Mesenchymal stem cell (in vitro differentiated cells and primary cell): ENCODE results near the gene SLC24A4.

Experiments used
- DNase-seq: peaks from one replicate; pipeline ENCODE4 v3.0.0-alpha.2; 2013
- H2AFZ ChIP-seq: one replicate; pipeline ENCODE4 v1.6.1; 2013; ENCODE audit warnings: low read depth, mild to moderate bottlenecking, control low read depth, inconsistent platforms, low read length, moderate library complexity
- H2AK5ac ChIP-seq: 2 replicates; pipeline ENCODE4 v1.6.1; 2013; ENCODE audit warnings: low read length, moderate library complexity, mild to moderate bottlenecking, inconsistent platforms; ENCODE audit not compliant: severe bottlenecking
- H2BK120ac ChIP-seq: one replicate; pipeline ENCODE4 v1.6.1; 2013; ENCODE audit warnings: low read depth, mild to moderate bottlenecking, inconsistent platforms, low read length, moderate library complexity
- H2BK12ac ChIP-seq, 2 experiments: one replicate each; pipeline ENCODE4 v1.6.1; 2013; ENCODE audit warnings: inconsistent platforms in 2 of 2, low read length in 2 of 2, mild to moderate bottlenecking in 2 of 2, moderate library complexity in 2 of 2, control low read depth in 1 of 2
- H2BK15ac ChIP-seq: one replicate; pipeline ENCODE4 v1.6.1; 2013; ENCODE audit warnings: mild to moderate bottlenecking, low read depth, inconsistent platforms; ENCODE audit not compliant: poor library complexity, severe bottlenecking
- H2BK5ac ChIP-seq: 2 replicates; pipeline ENCODE4 v1.6.1; 2013; ENCODE audit warnings: low read depth, mild to moderate bottlenecking, low read length, control low read depth, inconsistent platforms; ENCODE audit not compliant: poor library complexity, severe bottlenecking
- H3K14ac ChIP-seq, 2 experiments: one replicate each; pipeline ENCODE4 v1.6.1; 2013; ENCODE audit warnings: inconsistent platforms in 2 of 2, low read length in 2 of 2, control low read depth in 1 of 2, mild to moderate bottlenecking in 1 of 2, moderate library complexity in 1 of 2
- H3K18ac ChIP-seq, 2 experiments: one replicate each; pipeline ENCODE4 v1.6.1; 2013; ENCODE audit warnings: inconsistent platforms in 2 of 2, low read length in 2 of 2, control low read depth in 1 of 2, low read depth in 1 of 2, mild to moderate bottlenecking in 1 of 2
- H3K23ac ChIP-seq, 2 experiments: one replicate each; pipeline ENCODE4 v1.6.1; 2013; ENCODE audit warnings: inconsistent platforms in 2 of 2, low read length in 2 of 2, mild to moderate bottlenecking in 2 of 2, moderate library complexity in 2 of 2, control low read depth in 1 of 2
- H3K27ac ChIP-seq: 2 replicates; pipeline ENCODE4 v1.5.1; 2013; ENCODE audit warnings: mild to moderate bottlenecking, moderate library complexity, low read length, control low read depth, inconsistent platforms; ENCODE audit not compliant: poor library complexity, severe bottlenecking
- H3K27me3 ChIP-seq, 2 experiments: 2 replicates each; pipeline versions ENCODE4 v1.6.1 to v1.7.0; 2013; ENCODE audit warnings: low read length in 2 of 2, mild to moderate bottlenecking in 2 of 2, moderate library complexity in 2 of 2, control low read depth in 1 of 2, inconsistent platforms in 1 of 2; ENCODE audit not compliant: control insufficient read depth in 1 of 2, insufficient read depth in 1 of 2
- H3K36me3 ChIP-seq, 2 experiments: 2 replicates each; pipeline versions ENCODE4 v1.6.1 to v1.7.0; 2013; ENCODE audit warnings: low read length in 2 of 2, control low read depth in 1 of 2, inconsistent platforms in 1 of 2, low read depth in 1 of 2, mild to moderate bottlenecking in 1 of 2; ENCODE audit not compliant: insufficient read depth in 2 of 2, control insufficient read depth in 1 of 2
- H3K4ac ChIP-seq, 2 experiments: one replicate each; pipeline ENCODE4 v1.6.1; 2013; ENCODE audit warnings: inconsistent platforms in 2 of 2, low read length in 2 of 2, mild to moderate bottlenecking in 2 of 2, moderate library complexity in 2 of 2, control low read depth in 1 of 2, low read depth in 1 of 2
- H3K4me1 ChIP-seq: 2 replicates; pipeline ENCODE4 v1.6.1; 2013; ENCODE audit warnings: low read depth, low read length, control low read depth; ENCODE audit not compliant: control insufficient read depth, insufficient read depth
- H3K4me2 ChIP-seq: 2 replicates; pipeline ENCODE4 v1.6.1; 2013; ENCODE audit warnings: low read length, mild to moderate bottlenecking, inconsistent platforms; ENCODE audit not compliant: poor library complexity, severe bottlenecking
- H3K4me3 ChIP-seq, 2 experiments: 2 replicates each; pipeline versions ENCODE4 v1.5.1 to v1.7.0; 2013; ENCODE audit warnings: low read length in 2 of 2, mild to moderate bottlenecking in 2 of 2, control low read depth in 1 of 2, low read depth in 1 of 2; ENCODE audit not compliant: insufficient read depth in 1 of 2
- H3K79me1 ChIP-seq: replicated peaks from 2 replicates; pipeline ENCODE4 v1.6.1; 2013; ENCODE audit warnings: mild to moderate bottlenecking, control low read depth, low read length, inconsistent platforms; ENCODE audit not compliant: poor library complexity, severe bottlenecking
- H3K9ac ChIP-seq: 2 replicates; pipeline ENCODE4 v1.7.0; 2013; ENCODE audit warnings: mild to moderate bottlenecking, low read length, moderate library complexity
- H3K9me3 ChIP-seq: 2 replicates; pipeline ENCODE4 v1.7.0; 2013; ENCODE audit warnings: mild to moderate bottlenecking, low read length; ENCODE audit not compliant: control insufficient read depth
- H4K8ac ChIP-seq: one replicate; pipeline ENCODE4 v1.6.1; 2013; ENCODE audit warnings: inconsistent platforms, mild to moderate bottlenecking, low read length, moderate library complexity
- H4K91ac ChIP-seq: one replicate; pipeline ENCODE4 v1.6.1; 2013; ENCODE audit warnings: mild to moderate bottlenecking, low read length, inconsistent platforms
- WGBS: methylation state at CpG from one replicate; pipeline ENCODE4 v1.1.7; 2013; ENCODE audit warnings: mixed read lengths; 5-methylcytosine and 5-hydroxymethylcytosine counted together

Gene SLC24A4

GRCh38 chr14:92435154-92435553, 112.2 kb downstream of the SLC24A4 start:
- H3K4me3 ChIP-seq, result no peak overlapping the region
- no peak overlapping the region for H3K18ac ChIP-seq
- H3K79me1 ChIP-seq, result no peaks in the 10 kb centered on the region
- H3K4me1 ChIP-seq, result no peaks in the 10 kb centered on the region
- H4K91ac ChIP-seq, result no peak overlapping the region
- no peak overlapping the region for H3K27ac ChIP-seq
- H2AK5ac ChIP-seq, result no peak overlapping the region
- H3K9ac ChIP-seq, result no peak overlapping the region
- no peak overlapping the region for H2BK12ac ChIP-seq
- H2BK5ac ChIP-seq, result no peak overlapping the region
- H2BK120ac ChIP-seq, result no peak overlapping the region
- H3K36me3 ChIP-seq, result no peaks in the 10 kb centered on the region
- no peak overlapping the region for H3K14ac ChIP-seq
- no peaks in the 10 kb centered on the region for H3K9me3 ChIP-seq
- no peak overlapping the region for H3K4ac ChIP-seq
- no peak overlapping the region for H4K8ac ChIP-seq
- H3K23ac ChIP-seq, result no peak overlapping the region
- no peak for DNase-seq
- peaks cover 4 to 15% of the 10 kb centered on the region in 2 experiments for H3K27me3 ChIP-seq
- no peak overlapping the region for H2BK15ac ChIP-seq
- H3K4me2 ChIP-seq, result no peak overlapping the region
- H2AFZ ChIP-seq, result no peak overlapping the region

- 73% methylated on average over 8 of the region's 10 CpGs for WGBS
- DNase-seq, result no peak
- H4K8ac ChIP-seq, result no peak overlapping the region
Observed at GRCh38 chr14:92436115-92436776, 113.3 kb downstream of the SLC24A4 start.

GRCh38 chr14:92437309-92437708, 114.3 kb downstream of the SLC24A4 start:
- no peak overlapping the region for H2BK5ac ChIP-seq
- no peak overlapping the region for H3K4ac ChIP-seq
- no peak for DNase-seq
- H3K18ac ChIP-seq, result no peak overlapping the region
- peak overlapping the region; percentile 40 for H3K9ac ChIP-seq
- H2BK120ac ChIP-seq, result no peak overlapping the region
- H3K4me3 ChIP-seq, result no peak overlapping the region
- no peaks in the 10 kb centered on the region for H3K4me1 ChIP-seq
- no peaks in the 10 kb centered on the region for H3K79me1 ChIP-seq
- no peak overlapping the region for H4K8ac ChIP-seq
- H3K27me3 ChIP-seq, result peaks cover 0 to 11% of the 10 kb centered on the region in 2 experiments
- H3K23ac ChIP-seq, result no peak overlapping the region
- no peak overlapping the region for H2BK15ac ChIP-seq
- no peak overlapping the region for H2AK5ac ChIP-seq
- H3K36me3 ChIP-seq, result no peaks in the 10 kb centered on the region
- no peaks in the 10 kb centered on the region for H3K9me3 ChIP-seq
- no peak overlapping the region for H2AFZ ChIP-seq
- no peak overlapping the region for H4K91ac ChIP-seq
- H3K14ac ChIP-seq, result no peak overlapping the region
- no peak overlapping the region for H2BK12ac ChIP-seq
- WGBS, result 86% methylated on average over 5 of the region's 5 CpGs
- no peak overlapping the region for H3K27ac ChIP-seq
- H3K4me2 ChIP-seq, result no peak overlapping the region

More at GRCh38 chr14:92436115-92436776, 113.3 kb downstream of the SLC24A4 start:
- no peak overlapping the region for H2BK15ac ChIP-seq
- H3K9me3 ChIP-seq, result no peaks in the 10 kb centered on the region
- peaks cover 4 to 13% of the 10 kb centered on the region in 2 experiments for H3K27me3 ChIP-seq
- H3K4ac ChIP-seq, result no peak overlapping the region
- H2AFZ ChIP-seq, result no peak overlapping the region
- H3K23ac ChIP-seq, result no peak overlapping the region
- no peaks in the 10 kb centered on the region for H3K36me3 ChIP-seq
- H3K14ac ChIP-seq, result no peak overlapping the region
- H3K9ac ChIP-seq, result no peak overlapping the region
- H3K4me2 ChIP-seq, result no peak overlapping the region
- no peak overlapping the region for H4K91ac ChIP-seq
- no peak overlapping the region for H3K4me3 ChIP-seq
- no peak overlapping the region for H3K18ac ChIP-seq
- no peak overlapping the region for H2BK12ac ChIP-seq
- no peak overlapping the region for H2AK5ac ChIP-seq
- no peak overlapping the region for H3K27ac ChIP-seq
- H2BK120ac ChIP-seq, result no peak overlapping the region
- no peak overlapping the region for H2BK5ac ChIP-seq
- no peaks in the 10 kb centered on the region for H3K79me1 ChIP-seq
- H3K4me1 ChIP-seq, result no peaks in the 10 kb centered on the region

GRCh38 chr14:92437729-92438285, 114.8 kb downstream of the SLC24A4 start:
- no peak for DNase-seq
- Histone ChIP-seq H3K4me2 (no peak overlapping the region), H3K27me3 (peaks cover 0 to 11% of the 10 kb centered on the region in 2 experiments), H2AFZ (no peak overlapping the region), H2BK15ac (no peak overlapping the region), H3K9ac (peak overlapping the region; percentile 40), H4K8ac (no peak overlapping the region), H3K18ac (no peak overlapping the region), H3K23ac (no peak overlapping the region), H2BK5ac (no peak overlapping the region), H3K4me1 (no peaks in the 10 kb centered on the region), H4K91ac (no peak overlapping the region), H3K27ac (no peak overlapping the region), H3K36me3 (no peaks in the 10 kb centered on the region), H2BK12ac (no peak overlapping the region), H3K9me3 (no peaks in the 10 kb centered on the region), H3K4ac (no peak overlapping the region), H3K79me1 (no peaks in the 10 kb centered on the region), H3K14ac (no peak overlapping the region), H2AK5ac (no peak overlapping the region), H2BK120ac (no peak overlapping the region), H3K4me3 (no peak overlapping the region)
- 90% methylated on average over 11 of the region's 12 CpGs for WGBS
